GM21367 (cell line): ENCODE data around the gene MAPK14.

Experiments
- ATAC-seq: cut with Tn5 transposase; IDR thresholded peaks from one replicate; pipeline ENCODE4 v1.9.1; 2021; ENCODE audit not compliant: unreplicated experiment

Gene MAPK14

DNA sequence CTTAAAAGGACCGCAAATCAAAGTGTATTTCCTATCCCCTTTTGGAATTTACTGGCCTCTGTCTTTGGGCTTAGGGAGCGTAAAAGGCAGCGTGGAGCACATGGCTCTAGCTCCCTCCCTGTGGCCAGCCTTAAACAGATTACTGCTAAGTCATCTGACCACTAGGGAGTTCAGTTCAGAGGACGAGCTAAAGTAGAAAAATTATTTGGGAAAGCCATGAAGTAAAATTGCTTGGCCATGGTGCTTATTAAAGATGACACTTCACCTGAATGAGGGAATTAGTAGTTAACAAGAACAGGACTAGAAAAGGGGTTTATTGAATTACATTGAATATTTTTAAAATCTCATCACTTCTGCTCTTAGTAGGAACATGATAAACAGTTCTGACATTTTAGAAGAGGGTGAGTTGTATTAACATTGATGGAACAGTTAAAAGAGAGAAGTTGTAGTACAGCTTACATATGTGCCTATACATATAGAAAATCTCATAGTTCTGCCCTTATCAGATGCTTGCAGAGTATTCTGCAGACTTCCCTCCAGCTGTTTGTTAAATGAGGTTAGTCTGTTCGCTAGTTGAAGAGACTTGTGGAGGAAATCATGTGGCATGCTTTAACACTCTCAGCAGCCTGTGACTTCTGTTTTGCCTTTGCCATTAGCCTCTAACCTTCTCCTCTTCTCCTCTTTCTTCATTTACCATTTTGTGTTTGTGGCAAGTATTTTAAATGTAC, 71.5 kb downstream of the MAPK14 start:
- ATAC-seq = no peak

DNA sequence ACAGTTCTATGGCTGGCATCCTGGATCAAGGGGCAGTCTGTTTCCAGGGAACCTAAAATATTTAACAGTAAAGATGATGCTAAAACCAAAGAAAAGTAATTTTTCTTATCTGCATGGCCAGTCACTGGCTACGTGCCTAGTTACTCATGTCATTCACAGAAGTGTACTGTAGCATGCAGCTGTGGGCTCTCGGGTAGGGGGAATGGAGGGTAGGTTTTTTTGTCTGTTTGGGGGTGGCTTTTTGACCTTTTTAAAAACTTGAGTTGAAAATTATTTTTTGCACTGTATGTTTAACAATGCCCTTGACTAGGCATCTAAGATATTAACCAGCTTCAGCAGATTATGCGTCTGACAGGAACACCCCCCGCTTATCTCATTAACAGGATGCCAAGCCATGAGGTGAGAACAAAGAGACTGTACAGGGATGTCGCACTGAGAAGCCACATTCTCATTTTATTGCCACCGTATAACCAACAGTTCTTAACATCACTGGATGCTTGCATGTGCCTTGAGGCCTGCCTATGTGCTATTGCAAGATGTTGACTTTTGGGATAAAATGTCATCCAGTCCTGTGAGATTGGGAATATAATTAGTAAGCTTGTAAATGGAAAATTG, 72.4 kb downstream of the MAPK14 start:
- ATAC-seq = no peak

DNA sequence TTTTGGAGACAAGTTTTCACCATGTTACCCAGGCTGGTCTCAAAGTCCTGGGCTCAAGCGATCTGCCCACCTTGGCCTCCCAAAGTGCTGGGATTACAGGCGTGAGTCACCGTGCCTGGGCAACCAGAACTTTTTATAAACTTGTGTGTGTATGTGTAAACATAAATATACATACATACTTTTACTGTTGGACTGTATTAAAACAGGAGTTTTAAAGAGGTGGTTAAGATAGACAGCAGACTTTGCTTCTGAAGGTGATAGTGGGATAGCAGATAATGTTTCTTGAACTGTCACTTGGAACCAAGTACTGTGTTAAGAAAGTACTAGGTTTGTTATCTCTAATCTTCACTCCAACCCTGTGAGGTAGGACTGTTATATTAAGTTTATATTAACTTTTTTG, 74.1 kb downstream of the MAPK14 start:
- ATAC-seq = no peak

DNA sequence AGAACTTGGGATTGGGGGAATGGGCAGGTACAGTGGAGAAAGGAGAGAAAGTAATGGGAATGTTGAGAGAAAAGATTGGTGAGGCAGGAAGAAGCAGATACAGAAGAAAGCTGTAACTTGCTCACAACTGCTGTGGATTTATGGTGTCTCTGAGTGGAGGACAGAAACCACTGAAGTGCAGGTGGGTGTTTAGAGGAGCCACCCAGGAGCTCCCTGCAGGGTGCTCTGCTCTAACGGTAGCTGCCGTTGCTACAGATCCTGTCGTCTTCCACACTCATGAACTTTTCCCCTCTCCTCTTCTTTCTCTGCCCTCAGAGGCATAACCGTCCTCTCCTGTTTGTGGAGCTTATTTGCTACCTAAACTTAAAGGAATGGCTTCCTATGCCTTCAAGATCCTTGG, 75.2 kb downstream of the MAPK14 start:
- no peak for ATAC-seq

DNA sequence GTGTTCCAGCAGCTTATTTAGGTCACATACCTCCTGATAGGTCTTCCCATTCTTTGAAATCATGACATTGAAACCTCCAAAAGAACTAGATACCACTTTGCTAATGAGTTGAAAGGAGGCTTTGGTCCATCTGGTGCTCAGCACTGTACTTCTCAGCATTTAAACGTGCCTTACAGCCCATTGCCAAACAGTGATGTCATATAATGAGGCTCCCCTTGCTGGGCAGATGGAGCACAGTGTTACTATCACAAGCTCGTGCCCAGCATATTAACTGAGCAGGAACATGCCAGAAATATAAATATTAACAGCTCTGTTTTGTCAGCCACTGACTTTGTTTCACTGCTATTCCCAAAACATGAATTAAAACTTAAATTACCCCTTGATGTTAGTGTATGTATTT, 77.2 kb downstream of the MAPK14 start:
- no peak for ATAC-seq

DNA sequence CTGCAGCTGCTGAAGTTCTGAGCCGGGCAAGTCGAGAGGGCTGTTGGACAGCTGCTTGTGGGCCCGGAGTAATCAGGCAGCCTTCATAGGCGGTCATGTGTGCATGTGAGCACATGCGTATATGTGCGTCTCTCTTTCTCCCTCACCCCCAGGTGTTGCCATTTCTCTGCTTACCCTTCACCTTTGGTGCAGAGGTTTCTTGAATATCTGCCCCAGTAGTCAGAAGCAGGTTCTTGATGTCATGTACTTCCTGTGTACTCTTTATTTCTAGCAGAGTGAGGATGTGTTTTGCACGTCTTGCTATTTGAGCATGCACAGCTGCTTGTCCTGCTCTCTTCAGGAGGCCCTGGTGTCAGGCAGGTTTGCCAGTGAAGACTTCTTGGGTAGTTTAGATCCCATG, 81.5 kb downstream of the MAPK14 start:
- no peak for ATAC-seq

DNA sequence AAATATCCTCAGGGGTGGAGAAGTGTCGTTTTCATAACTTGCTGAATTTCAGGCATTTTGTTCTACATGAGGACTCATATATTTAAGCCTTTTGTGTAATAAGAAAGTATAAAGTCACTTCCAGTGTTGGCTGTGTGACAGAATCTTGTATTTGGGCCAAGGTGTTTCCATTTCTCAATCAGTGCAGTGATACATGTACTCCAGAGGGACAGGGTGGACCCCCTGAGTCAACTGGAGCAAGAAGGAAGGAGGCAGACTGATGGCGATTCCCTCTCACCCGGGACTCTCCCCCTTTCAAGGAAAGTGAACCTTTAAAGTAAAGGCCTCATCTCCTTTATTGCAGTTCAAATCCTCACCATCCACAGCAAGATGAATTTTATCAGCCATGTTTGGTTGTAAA, 82.4 kb downstream of the MAPK14 start:
- no peak for ATAC-seq

DNA sequence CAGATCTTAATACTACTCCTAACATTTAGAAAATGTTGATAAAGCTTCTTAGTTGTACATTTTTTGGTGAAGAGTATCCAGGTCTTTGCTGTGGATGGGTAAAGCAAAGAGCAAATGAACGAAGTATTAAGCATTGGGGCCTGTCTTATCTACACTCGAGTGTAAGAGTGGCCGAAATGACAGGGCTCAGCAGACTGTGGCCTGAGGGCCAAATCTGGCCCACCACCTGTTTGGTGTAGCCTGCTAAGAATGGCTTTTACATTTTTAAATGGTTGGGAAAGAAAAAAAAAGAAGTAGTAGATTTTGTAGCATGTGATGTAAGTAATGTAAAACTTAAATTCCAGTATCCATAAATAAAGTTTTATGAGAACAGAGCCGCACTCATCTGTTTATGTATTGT, 83.3 kb downstream of the MAPK14 start:
- no peak for ATAC-seq

DNA sequence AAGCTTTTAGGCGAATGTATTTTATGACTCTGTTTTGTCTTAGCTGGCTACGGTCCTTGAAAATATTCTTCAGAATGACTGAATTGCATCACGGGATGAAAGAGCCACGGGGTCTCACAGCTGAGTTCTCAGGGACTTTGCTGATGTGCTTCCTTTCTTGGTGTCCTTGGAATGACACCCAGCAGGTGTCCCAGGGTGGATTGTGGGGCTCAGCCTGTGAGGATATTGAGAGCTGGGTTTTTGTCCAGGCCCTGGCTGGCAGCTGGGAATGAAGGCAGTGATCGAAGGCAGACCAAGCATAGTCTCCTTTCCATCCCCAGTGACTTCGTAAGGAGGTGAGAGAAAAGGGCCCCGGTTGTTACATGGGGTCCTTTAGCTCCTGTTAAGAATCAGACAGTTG, 83.9 kb downstream of the MAPK14 start:
- ATAC-seq = no peak

DNA sequence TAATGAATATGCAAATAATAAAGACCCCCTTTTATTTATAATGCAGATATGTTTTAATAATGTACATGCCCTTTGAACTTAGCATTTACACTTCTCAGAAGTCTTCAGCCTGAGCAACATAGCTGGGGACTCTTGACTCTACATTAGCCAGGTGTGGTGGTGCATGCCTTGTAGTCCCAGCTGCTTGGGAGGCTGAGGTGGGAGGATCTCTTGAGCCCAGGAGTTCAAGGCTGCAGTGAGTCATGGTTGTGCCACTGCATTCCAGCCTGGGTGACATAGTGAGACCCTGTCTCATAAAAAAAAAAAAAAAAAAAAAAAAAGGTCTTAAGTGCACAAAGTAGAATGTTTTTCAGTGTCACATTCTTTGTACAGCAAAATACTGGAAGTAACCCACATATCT, 85.4 kb downstream of the MAPK14 start:
- no peak for ATAC-seq

DNA sequence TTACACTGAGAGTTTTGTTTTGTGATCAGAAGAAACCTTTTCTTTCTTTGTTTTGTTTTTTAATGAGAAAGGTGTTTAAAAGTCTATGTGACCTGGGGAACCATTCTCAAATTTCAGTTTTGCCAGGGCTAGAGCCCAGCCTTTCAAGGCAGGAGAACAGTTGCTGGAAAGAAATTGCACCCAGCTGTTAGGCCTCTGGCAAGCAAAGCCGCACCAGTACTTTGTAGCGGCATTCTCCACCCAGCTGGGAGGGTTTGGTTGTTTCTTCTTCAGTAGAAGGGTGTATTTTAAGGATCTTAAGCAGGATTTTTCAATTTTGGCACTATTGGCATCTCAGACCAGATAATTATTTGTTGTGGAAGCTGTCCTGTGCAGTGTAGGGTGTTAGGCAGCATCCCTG, 86.1 kb downstream of the MAPK14 start:
- ATAC-seq = no peak

DNA sequence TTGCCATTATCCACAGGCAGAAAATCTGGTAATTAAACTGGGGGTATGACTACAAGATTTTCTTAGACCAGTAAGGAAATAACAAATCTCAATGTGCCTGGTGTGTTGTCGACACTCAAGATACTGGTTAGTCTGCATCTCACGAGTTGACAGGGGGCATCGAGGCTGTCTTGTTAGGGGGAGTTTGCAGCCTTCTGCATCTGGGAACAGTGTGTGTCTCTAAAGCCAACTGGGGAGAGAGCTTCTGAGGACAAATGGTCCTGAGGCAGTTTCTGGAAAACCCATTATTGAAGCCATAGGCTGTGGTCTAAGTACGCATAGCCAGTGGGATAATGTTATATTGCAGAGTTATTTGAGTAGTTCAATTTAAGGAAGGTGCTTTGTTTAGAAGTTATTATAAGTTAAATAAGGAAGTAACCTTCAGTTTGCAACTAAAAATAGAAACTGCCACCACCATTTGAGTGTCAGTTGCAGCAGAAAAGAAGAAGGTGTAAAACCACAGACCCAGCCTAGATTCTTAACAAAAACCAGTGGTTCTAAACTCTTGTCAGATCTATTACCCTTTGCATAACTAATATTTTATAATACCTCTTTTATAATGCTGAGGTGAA, 87.3 kb downstream of the MAPK14 start:
- no peak for ATAC-seq

DNA sequence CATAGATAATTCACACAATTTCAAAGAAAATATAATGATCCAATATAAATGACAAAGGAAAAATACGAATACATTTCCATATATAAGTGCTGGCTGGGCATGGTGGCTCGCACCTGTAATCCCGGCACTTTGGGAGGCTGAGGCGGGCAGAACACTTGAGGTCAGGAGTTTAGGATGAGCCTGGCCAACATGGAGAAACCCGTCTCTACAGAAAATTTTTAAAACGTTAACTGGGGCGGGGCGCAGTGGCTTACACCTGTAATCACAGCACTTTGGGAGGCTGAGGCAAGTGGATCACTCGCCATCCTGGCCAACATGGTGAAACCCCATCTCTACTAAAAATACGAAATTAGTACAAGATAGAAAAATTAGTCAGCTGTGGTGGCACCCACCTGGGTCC, 87.8 kb downstream of the MAPK14 start:
- ATAC-seq = no peak

DNA sequence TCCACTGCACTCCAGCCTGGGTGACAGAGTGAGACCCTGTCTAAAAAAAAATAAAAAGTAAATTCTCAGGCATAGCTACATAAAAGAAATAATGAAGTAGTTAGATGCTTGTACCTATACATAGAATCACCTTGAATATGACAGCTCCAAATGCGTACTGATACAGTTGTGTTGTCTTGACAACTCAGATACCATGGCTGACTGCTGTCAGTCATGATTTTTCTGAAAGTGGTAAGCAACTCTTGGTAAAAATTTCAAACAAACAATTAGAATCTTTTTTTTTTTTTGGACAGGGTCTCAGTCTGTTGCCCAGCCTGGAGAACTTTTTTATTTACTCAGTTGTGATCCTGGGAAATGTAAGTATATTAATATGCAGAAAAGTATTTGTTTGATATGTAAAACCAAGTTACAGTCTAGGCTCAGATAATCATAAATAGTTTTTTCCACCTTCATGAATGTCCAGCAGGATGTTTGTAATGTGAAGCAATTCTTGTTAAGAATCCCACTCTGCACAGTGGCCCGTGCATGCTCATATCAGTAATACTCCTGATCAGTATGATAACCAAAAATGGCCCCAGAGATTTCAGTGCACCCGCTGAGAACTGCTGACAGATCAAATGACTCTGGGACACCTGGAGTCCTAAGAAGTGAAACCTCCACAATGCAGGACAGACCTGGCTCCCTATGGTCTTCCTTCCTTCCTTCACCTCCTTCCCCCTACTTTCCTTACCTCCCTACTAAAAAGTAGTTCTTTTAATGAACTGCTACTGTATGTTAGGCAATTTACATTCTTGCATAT, 88.7 kb downstream of the MAPK14 start:
- no peak for ATAC-seq

DNA sequence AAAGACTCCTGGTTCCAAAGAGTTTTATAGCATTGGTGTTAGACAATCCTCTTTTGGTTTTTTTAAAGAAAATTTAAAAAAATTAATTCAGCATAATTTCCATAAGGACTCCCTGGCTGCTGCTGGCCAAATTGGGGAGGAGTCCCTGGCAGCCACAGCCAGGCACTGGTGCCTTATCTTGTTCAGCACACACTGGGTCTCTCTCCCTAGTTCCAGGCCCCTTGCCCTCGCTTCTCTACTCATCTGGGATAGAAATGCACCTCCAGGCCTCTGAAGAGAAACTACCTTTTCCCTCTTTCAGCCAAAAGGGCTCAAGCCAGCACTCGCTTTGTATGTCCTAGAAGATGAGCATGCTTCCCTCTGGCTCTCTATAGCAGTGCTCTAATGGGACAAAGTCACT, 89.3 kb downstream of the MAPK14 start:
- no peak for ATAC-seq

DNA sequence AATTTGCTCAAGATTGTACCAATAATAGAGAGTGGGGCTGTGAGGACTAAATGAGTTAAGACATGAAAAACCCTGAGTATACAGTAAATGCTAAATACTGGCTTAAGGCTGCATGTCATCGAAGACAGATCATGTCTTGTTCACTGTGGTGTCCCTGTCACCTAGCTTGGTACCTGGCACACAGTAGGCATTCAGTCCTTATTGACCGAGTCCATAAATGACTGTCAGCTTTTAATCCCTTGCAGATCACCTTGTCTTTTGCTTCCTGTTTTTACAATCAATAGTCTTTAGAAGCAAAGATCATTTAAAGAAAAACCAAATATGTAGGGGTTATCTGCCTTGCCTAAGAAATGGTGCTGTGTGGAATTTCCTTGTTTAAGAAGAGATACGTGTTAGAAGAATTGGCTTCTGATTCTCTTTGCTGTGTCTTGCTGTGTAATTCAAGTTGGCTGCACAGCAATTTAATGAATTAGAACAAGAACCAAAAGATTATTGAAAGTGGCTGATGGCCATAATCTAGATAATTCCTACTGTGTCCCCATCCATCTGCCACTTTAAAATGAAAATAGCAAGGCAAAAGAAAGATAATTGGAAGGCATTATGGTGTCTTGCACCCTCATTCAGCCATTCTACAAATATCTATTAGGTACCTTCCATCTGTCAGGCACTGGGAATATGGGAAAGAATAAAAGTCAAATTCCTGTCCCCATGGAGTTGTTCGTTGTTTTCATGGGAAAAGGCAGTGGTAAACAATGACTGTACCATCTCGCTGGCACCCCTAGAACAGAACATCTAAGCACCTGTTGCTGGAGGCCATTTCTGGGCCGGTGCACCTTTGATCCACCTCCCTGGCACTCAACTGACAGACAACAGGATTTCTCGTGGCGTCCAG, 90.3 kb downstream of the MAPK14 start:
- ATAC-seq = no peak

DNA sequence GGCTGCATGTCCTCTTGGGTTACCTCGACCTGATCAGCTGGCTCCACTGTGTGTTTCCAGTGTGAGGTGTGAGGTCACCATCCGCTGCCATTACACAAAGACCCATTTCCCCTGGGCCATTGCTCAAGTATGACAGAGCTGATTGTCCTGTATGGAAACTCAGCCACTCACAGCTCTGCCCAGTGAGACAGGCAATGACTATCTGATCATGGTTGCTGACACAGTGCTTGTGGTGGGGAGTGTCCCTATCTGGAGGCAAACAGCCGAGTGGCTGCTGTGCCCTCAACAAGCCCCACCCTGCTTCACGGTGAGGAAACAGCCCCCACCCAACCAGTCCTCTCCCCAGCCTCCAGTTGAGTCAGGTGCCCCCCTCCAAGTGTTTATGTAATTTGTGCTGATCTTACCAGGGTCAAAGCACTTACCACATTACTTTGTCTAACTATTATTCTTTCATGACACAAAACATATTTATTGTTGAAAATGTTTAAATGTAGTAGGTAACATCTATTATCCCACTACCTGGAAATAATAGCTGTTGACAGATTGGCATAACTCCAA, 91.0 kb downstream of the MAPK14 start:
- no peak for ATAC-seq

DNA sequence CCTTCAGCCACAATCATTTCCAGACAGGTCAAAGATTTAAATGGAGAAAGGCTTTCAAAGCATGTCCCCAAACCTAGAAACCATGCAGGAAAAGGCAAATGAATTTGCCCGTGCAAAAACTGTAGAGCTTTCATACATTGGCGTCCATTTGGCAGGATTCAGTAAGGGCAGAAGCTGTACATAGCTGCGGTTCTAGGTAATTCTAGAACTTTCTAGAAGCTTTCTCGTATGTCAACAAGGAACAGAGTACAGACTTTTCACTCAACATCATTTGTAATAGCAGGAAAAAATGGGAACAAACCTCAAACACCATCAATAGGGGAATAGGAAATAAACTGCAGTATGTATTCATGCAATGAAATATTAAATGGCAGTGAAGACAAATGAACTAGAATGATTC, 91.6 kb downstream of the MAPK14 start:
- ATAC-seq = no peak

DNA sequence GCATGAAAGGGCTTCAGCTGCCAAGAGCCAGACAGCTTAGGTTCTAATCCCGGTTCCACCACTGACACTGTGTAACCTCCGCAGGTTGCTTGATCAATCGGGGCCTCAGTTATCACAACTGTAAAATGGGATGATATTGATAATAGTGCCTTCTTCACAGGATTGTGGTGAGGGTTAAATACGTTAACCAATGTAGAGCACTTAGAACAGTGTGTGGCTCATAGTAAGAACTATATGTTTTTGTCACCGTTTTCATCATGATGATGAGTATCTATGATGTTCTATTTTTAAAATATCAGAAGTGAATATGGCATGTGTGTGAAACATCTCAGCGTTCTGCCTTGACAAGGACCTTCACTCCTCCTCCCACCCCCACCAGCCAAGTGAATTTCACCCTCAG, 92.4 kb downstream of the MAPK14 start:
- no peak for ATAC-seq

DNA sequence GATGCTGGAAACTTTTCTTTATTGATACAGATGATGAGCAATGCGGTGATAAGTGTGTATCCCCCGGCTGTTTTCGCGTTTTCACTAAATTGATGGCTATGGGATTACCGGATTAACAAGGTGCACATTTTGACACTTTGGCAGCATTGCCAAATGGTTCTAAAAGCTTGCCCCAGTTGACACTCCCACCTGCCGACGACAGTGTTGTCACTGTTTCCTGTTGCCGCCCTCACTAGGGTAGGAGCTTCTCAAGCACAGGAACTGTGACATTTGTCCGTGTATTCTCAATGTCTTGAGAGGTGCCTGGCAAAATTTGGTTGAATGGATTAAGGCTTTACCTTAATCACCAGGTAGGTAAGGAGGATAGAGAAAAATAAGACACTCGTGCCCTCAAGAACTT, 92.9 kb downstream of the MAPK14 start:
- no peak for ATAC-seq
